H9 (cell line): ENCODE results near the gene CD47. TPM values are rescaled to one million over a fixed set of nuclear protein-coding genes. Genes with fewer than 3 reads are reported as not detected.

Experiments
- DNase-seq: peaks from one replicate; pipeline ENCODE4 v3.0.0-alpha.2; 2017
- H2AFZ ChIP-seq: one replicate; pipeline ENCODE4 v1.6.1; 2013; ENCODE audit warnings: mild to moderate bottlenecking, low read length, control low read depth, moderate library complexity
- H2AK5ac ChIP-seq: 2 replicates; pipeline ENCODE4 v1.6.1; 2013; ENCODE audit warnings: low read length, control low read depth, mixed read lengths; ENCODE audit not compliant: insufficient read length
- H2BK120ac ChIP-seq: one replicate; pipeline ENCODE4 v1.6.1; 2013; ENCODE audit warnings: low read depth, mild to moderate bottlenecking, low read length, control low read depth, inconsistent platforms; ENCODE audit not compliant: poor library complexity, severe bottlenecking
- H2BK12ac ChIP-seq: 2 replicates; pipeline ENCODE4 v1.6.1; 2013; ENCODE audit warnings: low read length, control low read depth, mixed read lengths, low read depth; ENCODE audit not compliant: insufficient read length
- H2BK15ac ChIP-seq: 2 replicates; pipeline ENCODE4 v1.6.1; 2013; ENCODE audit warnings: low read depth, low read length, control low read depth
- H2BK20ac ChIP-seq: one replicate; pipeline ENCODE4 v1.6.1; 2013; ENCODE audit warnings: low read depth, mild to moderate bottlenecking, low read length, control low read depth, inconsistent platforms; ENCODE audit not compliant: poor library complexity, severe bottlenecking
- H2BK5ac ChIP-seq: 2 replicates; pipeline ENCODE4 v1.6.1; 2013; ENCODE audit warnings: low read length, control low read depth, mixed read lengths; ENCODE audit not compliant: insufficient read length
- H3K14ac ChIP-seq: 2 replicates; pipeline ENCODE4 v1.6.1; 2013; ENCODE audit warnings: low read length, control low read depth; ENCODE audit not compliant: insufficient read depth
- H3K18ac ChIP-seq: 2 replicates; pipeline ENCODE4 v1.6.1; 2013; ENCODE audit warnings: low read depth, mild to moderate bottlenecking, mixed read lengths, low read length, control low read depth; ENCODE audit not compliant: insufficient read length
- H3K23ac ChIP-seq: 2 replicates; pipeline ENCODE4 v1.6.1; 2013; ENCODE audit warnings: low read length, control low read depth, mixed read lengths, low read depth; ENCODE audit not compliant: insufficient read length
- H3K23me2 ChIP-seq: 2 replicates; pipeline ENCODE4 v1.6.1; 2013; ENCODE audit warnings: low read depth, mild to moderate bottlenecking, mixed read lengths, low read length, control low read depth; ENCODE audit not compliant: insufficient read length, poor library complexity, severe bottlenecking
- H3K27ac ChIP-seq: 2 replicates; pipeline ENCODE4 v1.5.1; 2013; ENCODE audit warnings: low read length, control low read depth, mixed read lengths, low read depth; ENCODE audit not compliant: insufficient read length
- H3K27me3 ChIP-seq: 2 replicates; pipeline ENCODE4 v1.6.1; 2013; ENCODE audit warnings: low read length, control low read depth, inconsistent platforms; ENCODE audit not compliant: insufficient read depth
- H3K4ac ChIP-seq: 2 replicates; pipeline ENCODE4 v1.6.1; 2013; ENCODE audit warnings: low read depth, mild to moderate bottlenecking, control low read depth, inconsistent platforms, low read length, moderate library complexity
- H3K4me1 ChIP-seq: 2 replicates; pipeline ENCODE4 v1.6.1; 2013; ENCODE audit warnings: low read length, control low read depth, inconsistent platforms; ENCODE audit not compliant: insufficient read depth
- H3K4me2 ChIP-seq: 2 replicates; pipeline ENCODE4 v1.6.1; 2013; ENCODE audit warnings: low read length, control low read depth, mixed read lengths; ENCODE audit not compliant: insufficient read length, insufficient read depth
- H3K56ac ChIP-seq: 2 replicates; pipeline ENCODE4 v1.6.1; 2013; ENCODE audit warnings: low read depth, mild to moderate bottlenecking, mixed read lengths, low read length, control low read depth; ENCODE audit not compliant: insufficient read length
- H3K79me1 ChIP-seq: 2 replicates; pipeline ENCODE4 v1.6.1; 2013; ENCODE audit warnings: low read depth, mild to moderate bottlenecking, moderate library complexity, low read length, control low read depth, inconsistent platforms; ENCODE audit not compliant: insufficient read depth, poor library complexity, severe bottlenecking
- H3K79me2 ChIP-seq: 2 replicates; pipeline ENCODE4 v1.6.1; 2013; ENCODE audit warnings: low read length, control low read depth, inconsistent platforms; ENCODE audit not compliant: insufficient read depth
- H3K9ac ChIP-seq: 2 replicates; pipeline ENCODE4 v1.6.1; 2013; ENCODE audit warnings: low read length, control low read depth, mixed read lengths; ENCODE audit not compliant: insufficient read length; ENCODE audit errors: extremely low read depth
- H3K9me3 ChIP-seq: one replicate; pipeline ENCODE4 v1.6.1; 2013; ENCODE audit warnings: low read depth, low read length, inconsistent platforms; ENCODE audit not compliant: control insufficient read depth
- H3T11ph ChIP-seq: one replicate; pipeline ENCODE4 v1.6.1; 2013; ENCODE audit warnings: mild to moderate bottlenecking, low read length, control low read depth, inconsistent platforms
- H4K20me1 ChIP-seq: one replicate; pipeline ENCODE4 v1.6.1; 2013; ENCODE audit not compliant: control insufficient read depth, insufficient read length, insufficient read depth
- H4K5ac ChIP-seq: 2 replicates; pipeline ENCODE4 v1.6.1; 2013; ENCODE audit warnings: low read depth, mild to moderate bottlenecking, mixed read lengths, low read length, control low read depth; ENCODE audit not compliant: insufficient read length
- H4K8ac ChIP-seq: replicated peaks from 2 replicates; pipeline ENCODE4 v1.6.1; 2013; ENCODE audit warnings: low read length, control low read depth, mixed read lengths, low read depth; ENCODE audit not compliant: insufficient read length
- H4K91ac ChIP-seq: 2 replicates; pipeline ENCODE4 v1.6.1; 2013; ENCODE audit warnings: low read depth, mild to moderate bottlenecking, moderate library complexity, mixed read lengths, low read length, control low read depth; ENCODE audit not compliant: insufficient read length
- H3K27ac Mint-ChIP-seq, 3 experiments: 2 replicates in 2 of 3; 3 replicates in 1 of 3; pipeline ENCODE4 v1.8.0; 2020 to 2021; ENCODE audit warnings: mixed read lengths in 3 of 3, mild to moderate bottlenecking in 1 of 3, moderate library complexity in 1 of 3
- H3K27me3 Mint-ChIP-seq: 2 replicates; pipeline ENCODE4 v1.8.0; 2021; ENCODE audit warnings: low read depth, mild to moderate bottlenecking, moderate library complexity, mixed read lengths
- H3K36me3 Mint-ChIP-seq, 3 experiments: 2 replicates in 2 of 3; 3 replicates in 1 of 3; pipeline ENCODE4 v1.8.0; 2020 to 2021; ENCODE audit warnings: low read depth in 3 of 3, mixed read lengths in 3 of 3; ENCODE audit not compliant: insufficient read depth in 1 of 3
- H3K4me1 Mint-ChIP-seq, 2 experiments: 2 replicates each; pipeline ENCODE4 v1.8.0; 2020; ENCODE audit warnings: mixed read lengths in 2 of 2
- H3K4me3 Mint-ChIP-seq, 2 experiments: 2 replicates in 1 of 2; 3 replicates in 1 of 2; pipeline ENCODE4 v1.8.0; 2020 to 2021; ENCODE audit warnings: mild to moderate bottlenecking in 2 of 2, mixed read lengths in 2 of 2, moderate library complexity in 1 of 2
- H3K9me3 Mint-ChIP-seq, 2 experiments: 2 replicates in 1 of 2; 3 replicates in 1 of 2; pipeline ENCODE4 v1.8.0; 2020; ENCODE audit warnings: mild to moderate bottlenecking in 2 of 2, mixed read lengths in 2 of 2, moderate library complexity in 1 of 2
- WGBS: extraction: QIAGEN DNeasy Blood & Tissue Kit; methylation state at CpG from one replicate; pipeline ENCODE4 v1.1.7; 2013; ENCODE audit warnings: missing lambda C conversion rate, low lambda C conversion rate, mixed read lengths; ENCODE audit not compliant: insufficient read length; ENCODE audit errors: extremely low coverage; 5-methylcytosine and 5-hydroxymethylcytosine counted together
- total RNA-seq: library from RNA; stranded (reverse); gene quantifications from 2 replicates; pipeline ENCODE4 v1.2.1, GENCODE V29; 2021
- TF ChIP-seq, protein P1 (sequence below): fragments of 200-600 bp; sonication (generic); conservative IDR thresholded peaks from 3 replicates; pipeline ENCODE4 v1.8.0; 2021; ENCODE audit warnings: antibody characterized with exemption, mild to moderate bottlenecking

CD47 gene
- total RNA-seq, 1 experiment from 2014 or later: 15.4 TPM

DNA sequence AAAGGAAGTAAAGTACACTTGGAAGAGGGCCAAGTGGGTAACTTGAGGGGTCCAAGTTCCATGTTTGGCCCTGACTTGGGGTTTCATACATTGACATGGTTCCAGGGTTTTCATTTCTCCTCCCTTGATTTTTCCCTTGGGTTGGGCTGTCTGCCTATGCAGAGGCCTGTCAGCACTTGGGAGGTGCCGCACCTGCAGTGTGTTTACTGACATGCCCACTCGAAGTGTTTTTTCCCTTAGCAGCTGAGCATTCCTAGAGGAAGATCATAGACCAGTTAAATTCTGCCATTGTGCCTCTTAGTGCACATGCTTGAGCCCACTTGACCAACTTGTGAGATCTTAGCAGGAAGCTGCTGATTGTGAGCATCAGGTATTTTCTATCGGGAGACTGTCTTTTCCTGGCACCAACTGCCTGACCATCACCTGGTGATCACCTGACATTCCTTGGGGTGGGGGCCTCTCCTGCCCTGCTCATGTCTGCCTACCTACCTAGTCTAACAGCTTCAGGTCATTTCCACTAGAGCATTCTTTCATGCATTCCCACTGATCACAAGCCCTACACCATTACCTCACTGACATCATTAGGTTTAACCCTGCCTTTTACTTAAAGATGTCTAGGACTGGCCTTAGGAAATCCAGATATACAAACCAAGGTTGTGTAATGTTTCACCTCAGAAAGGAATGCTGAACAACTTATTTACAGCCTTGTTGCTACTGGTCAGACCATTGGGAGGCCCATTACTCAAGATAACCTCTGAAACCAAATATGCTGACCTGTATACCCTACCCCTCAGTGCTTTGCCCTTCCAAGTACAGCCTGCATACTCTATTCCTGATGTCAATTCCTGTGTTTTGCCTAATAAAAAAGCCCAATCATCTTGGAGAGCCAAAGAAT lies 68.3 kb downstream of the CD47 start:
- no peak overlapping the region for H3K4me2 ChIP-seq
- peaks cover 2 to 11% of the 10 kb centered on the region in 2 experiments; a peak in 3 of 5 replicates for H3K9me3 Mint-ChIP-seq
- H2BK15ac ChIP-seq: no peak overlapping the region
- no peak overlapping the region for H4K91ac ChIP-seq
- no peak overlapping the region for H2BK5ac ChIP-seq
- H2AFZ ChIP-seq: no peak overlapping the region
- H2BK12ac ChIP-seq: no peak overlapping the region
- H3K36me3 Mint-ChIP-seq: peaks cover 3% of the 10 kb centered on the region in 3 experiments; a peak in 4 of 7 replicates
- no peak overlapping the region for H4K5ac ChIP-seq
- H3K4ac ChIP-seq: no peak overlapping the region
- no peaks in the 10 kb centered on the region for H4K20me1 ChIP-seq
- no peak overlapping the region for H2AK5ac ChIP-seq
- TF ChIP-seq, protein P1, sequence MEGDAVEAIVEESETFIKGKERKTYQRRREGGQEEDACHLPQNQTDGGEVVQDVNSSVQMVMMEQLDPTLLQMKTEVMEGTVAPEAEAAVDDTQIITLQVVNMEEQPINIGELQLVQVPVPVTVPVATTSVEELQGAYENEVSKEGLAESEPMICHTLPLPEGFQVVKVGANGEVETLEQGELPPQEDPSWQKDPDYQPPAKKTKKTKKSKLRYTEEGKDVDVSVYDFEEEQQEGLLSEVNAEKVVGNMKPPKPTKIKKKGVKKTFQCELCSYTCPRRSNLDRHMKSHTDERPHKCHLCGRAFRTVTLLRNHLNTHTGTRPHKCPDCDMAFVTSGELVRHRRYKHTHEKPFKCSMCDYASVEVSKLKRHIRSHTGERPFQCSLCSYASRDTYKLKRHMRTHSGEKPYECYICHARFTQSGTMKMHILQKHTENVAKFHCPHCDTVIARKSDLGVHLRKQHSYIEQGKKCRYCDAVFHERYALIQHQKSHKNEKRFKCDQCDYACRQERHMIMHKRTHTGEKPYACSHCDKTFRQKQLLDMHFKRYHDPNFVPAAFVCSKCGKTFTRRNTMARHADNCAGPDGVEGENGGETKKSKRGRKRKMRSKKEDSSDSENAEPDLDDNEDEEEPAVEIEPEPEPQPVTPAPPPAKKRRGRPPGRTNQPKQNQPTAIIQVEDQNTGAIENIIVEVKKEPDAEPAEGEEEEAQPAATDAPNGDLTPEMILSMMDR: no peak
- H3K27ac ChIP-seq: no peak overlapping the region
- no peak overlapping the region for H3K18ac ChIP-seq
- no peak overlapping the region for H3K23ac ChIP-seq
- H3K4me1 Mint-ChIP-seq: peaks cover 26 to 44% of the 10 kb centered on the region in 2 experiments
- no peaks in the 10 kb centered on the region for H3K27me3 ChIP-seq
- no peaks in the 10 kb centered on the region for H3K79me1 ChIP-seq
- no peak overlapping the region for H2BK120ac ChIP-seq
- no peak overlapping the region for H3K27ac Mint-ChIP-seq
- no peak overlapping the region for H3K14ac ChIP-seq
- H3K9ac ChIP-seq: no peak overlapping the region
- no peak overlapping the region for H3K4me3 Mint-ChIP-seq
- H3K56ac ChIP-seq: no peak overlapping the region
- no peak overlapping the region for H4K8ac ChIP-seq
- H3T11ph ChIP-seq: no peak overlapping the region
- H3K4me1 ChIP-seq: no peaks in the 10 kb centered on the region
- no peak for DNase-seq
- H3K9me3 ChIP-seq: no peaks in the 10 kb centered on the region
- H3K23me2 ChIP-seq: no peaks in the 10 kb centered on the region
- H3K27me3 Mint-ChIP-seq: no peaks in the 10 kb centered on the region
- no peaks in the 10 kb centered on the region for H3K79me2 ChIP-seq
- H2BK20ac ChIP-seq: no peak overlapping the region
- WGBS: no CpG with 5 or more reads among the region's 3 CpGs
